Measurements from ENCODE around the gene GNAO1. TPM values are rescaled to one million over a fixed set of nuclear protein-coding genes. Genes with fewer than 3 reads are reported as not detected.

The GNAO1 gene
- total RNA-seq, 4 donors from 2014 or later, result 0.67 to 4.0 (median 2.2) TPM

DNA sequence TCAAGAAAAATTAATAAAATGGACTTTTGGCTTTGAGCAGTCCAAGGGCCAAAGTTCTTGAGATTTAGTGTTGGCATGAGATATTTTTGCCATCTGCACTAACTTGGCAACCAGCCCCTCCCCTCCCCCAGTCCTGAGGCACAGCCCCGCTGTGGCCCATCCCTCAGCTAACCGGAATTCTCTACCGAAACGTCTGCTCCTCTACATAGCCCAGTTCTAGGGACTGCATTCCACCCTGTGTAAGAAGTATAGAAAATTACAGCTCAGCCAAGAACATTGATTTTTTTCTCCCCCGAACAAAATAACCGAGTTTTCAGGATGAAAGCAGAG lies 136.6 kb downstream of the GNAO1 start:
- no peak for TF ChIP-seq POLR2A (IDR thresholded peaks at IDR 0.05)
- TF ChIP-seq, protein P1, sequence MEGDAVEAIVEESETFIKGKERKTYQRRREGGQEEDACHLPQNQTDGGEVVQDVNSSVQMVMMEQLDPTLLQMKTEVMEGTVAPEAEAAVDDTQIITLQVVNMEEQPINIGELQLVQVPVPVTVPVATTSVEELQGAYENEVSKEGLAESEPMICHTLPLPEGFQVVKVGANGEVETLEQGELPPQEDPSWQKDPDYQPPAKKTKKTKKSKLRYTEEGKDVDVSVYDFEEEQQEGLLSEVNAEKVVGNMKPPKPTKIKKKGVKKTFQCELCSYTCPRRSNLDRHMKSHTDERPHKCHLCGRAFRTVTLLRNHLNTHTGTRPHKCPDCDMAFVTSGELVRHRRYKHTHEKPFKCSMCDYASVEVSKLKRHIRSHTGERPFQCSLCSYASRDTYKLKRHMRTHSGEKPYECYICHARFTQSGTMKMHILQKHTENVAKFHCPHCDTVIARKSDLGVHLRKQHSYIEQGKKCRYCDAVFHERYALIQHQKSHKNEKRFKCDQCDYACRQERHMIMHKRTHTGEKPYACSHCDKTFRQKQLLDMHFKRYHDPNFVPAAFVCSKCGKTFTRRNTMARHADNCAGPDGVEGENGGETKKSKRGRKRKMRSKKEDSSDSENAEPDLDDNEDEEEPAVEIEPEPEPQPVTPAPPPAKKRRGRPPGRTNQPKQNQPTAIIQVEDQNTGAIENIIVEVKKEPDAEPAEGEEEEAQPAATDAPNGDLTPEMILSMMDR (IDR thresholded peaks at IDR 0.05), result no peak
- 75 to 76% methylated on average over 6 of the region's 6 CpGs for WGBS, 2 donors
- intact Hi-C loops (cut with DNase I; ENCODE audit: low total_unique reads), result no loop called here
- no peak for DNase-seq (ENCODE audit: low spot score in 2 of 2)
- no peak overlapping the region for H3K4me3 ChIP-seq (ENCODE audit: low read depth, poor library complexity, severe bottlenecking)

DNA sequence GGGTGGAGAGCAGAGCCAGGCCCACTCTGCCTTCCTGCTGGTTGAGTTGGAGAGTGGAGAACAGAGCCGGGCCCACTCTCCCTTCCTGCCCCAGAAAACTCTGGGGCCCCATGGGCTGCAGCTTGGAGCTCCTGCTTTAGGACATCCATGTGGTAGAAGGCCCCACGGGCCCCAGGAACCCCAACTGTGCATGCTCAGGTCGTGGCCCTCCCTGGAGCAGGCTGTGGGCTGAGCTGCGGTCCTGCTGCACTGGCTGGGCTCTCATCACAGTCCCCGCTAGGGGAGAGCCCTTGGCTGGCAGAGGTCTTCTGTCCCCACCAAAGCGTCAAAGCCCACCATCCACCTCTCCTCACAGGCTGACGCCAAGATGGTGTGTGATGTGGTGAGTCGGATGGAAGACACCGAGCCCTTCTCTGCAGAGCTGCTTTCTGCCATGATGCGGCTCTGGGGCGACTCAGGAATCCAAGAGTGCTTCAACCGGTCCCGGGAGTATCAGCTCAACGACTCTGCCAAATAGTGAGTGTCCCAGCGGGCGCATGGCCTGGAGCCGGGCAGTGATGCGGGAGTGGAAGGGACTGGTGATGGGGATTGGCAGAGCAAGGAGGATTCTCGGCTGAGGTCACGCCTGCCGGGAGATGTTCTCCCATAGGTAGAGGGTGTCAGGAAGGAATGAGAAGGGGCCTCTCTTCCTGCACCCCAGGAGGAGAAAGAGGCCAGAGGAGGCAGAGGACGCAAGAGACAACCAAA lies 137.2 kb downstream of the GNAO1 start:
- TF ChIP-seq, protein P1 (IDR thresholded peaks at IDR 0.05), result no peak
- TF ChIP-seq POLR2A (IDR thresholded peaks at IDR 0.05), result no peak
- no peak overlapping the region for H3K4me3 ChIP-seq (ENCODE audit: low read depth, poor library complexity, severe bottlenecking)
- WGBS, 2 donors, result 72 to 79% methylated on average over 20 to 22 of the region's 22 CpGs
- intact Hi-C loops (cut with DNase I; ENCODE audit: low total_unique reads), result no loop called here
- DNase-seq (ENCODE audit: low spot score in 2 of 2), result no peak

DNA sequence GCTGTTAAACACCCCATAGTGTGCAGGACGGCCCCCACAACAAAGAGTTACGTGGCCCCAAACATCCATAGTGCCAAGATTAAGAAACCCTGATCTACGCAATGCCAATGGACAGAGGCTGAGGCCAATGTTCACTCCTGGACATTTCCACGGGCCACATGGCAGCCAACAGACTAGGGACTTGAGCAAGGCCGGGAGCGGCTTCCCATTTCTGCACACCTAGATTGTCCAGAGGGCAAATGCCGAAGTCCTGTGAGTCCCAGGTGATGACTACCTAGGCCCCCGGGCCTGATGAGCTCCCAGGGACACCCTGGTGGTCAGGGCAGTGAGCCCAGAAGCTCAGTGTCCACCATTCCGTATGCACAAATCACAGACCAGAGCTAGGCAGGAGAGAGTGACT lies 138.6 kb downstream of the GNAO1 start:
- intact Hi-C loops (cut with DNase I; ENCODE audit: low total_unique reads), result no loop called here
- no peak overlapping the region for H3K4me3 ChIP-seq (ENCODE audit: low read depth, poor library complexity, severe bottlenecking)
- TF ChIP-seq, protein P1 (IDR thresholded peaks at IDR 0.05), result no peak
- no peak for TF ChIP-seq POLR2A (IDR thresholded peaks at IDR 0.05)
- 84 to 88% methylated on average over 8 to 9 of the region's 9 CpGs for WGBS, 2 donors
- no peak for DNase-seq (ENCODE audit: low spot score in 2 of 2)

DNA sequence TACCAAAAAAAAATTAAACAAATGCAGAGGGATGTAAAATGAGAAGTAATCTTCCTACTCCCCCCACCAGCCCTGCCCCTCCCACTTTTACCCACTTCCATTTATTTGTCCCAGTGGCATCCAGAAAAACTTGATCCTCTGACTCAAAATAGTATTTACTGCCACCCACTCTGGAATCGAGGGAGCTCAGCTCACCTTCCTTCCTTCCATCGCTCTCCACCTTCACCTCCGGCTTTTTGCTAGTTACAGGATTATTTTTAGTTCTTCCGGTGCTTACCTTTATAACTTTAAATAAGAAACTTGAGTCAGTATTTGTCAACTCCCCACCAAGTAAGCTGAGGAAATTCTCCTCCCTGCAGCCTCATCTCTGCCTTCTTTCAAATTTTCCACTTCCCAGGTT lies 139.2 kb downstream of the GNAO1 start:
- intact Hi-C loops (cut with DNase I; ENCODE audit: low total_unique reads), result no loop called here
- TF ChIP-seq POLR2A (IDR thresholded peaks at IDR 0.05), result no peak
- TF ChIP-seq, protein P1 (IDR thresholded peaks at IDR 0.05), result no peak
- H3K4me3 ChIP-seq (ENCODE audit: low read depth, poor library complexity, severe bottlenecking), result no peak overlapping the region
- no peak for DNase-seq (ENCODE audit: low spot score in 2 of 2)
- WGBS, 2 donors, result 47 to 55% methylated on average over 4 of the region's 4 CpGs

DNA sequence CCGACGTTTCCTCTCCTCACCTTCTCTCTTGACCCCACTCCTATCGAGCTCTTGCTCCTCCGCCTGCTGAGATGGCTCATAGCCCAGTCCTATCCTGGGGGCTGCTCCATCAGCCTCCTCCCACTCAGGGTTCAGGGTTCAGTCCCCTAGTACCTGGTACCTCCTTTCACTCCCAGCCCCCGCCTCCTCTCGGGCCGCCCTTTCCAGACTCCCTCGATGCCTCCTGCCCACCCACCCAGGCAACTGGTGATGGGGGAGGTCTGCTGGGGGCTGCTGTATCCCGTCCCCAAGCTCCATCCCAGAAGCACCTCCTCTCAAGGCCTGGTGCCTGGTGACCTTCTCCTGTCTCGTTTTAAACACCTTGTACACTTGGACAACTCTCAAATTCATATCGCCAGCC lies 140.1 kb downstream of the GNAO1 start:
- TF ChIP-seq, protein P1 (IDR thresholded peaks at IDR 0.05), result no peak
- TF ChIP-seq POLR2A (IDR thresholded peaks at IDR 0.05), result no peak
- H3K4me3 ChIP-seq (ENCODE audit: low read depth, poor library complexity, severe bottlenecking), result no peak overlapping the region
- DNase-seq (ENCODE audit: low spot score in 2 of 2), result no peak
- intact Hi-C loops (cut with DNase I; ENCODE audit: low total_unique reads), result no loop called here
- 78 to 85% methylated on average over 11 of the region's 11 CpGs for WGBS, 2 donors

DNA sequence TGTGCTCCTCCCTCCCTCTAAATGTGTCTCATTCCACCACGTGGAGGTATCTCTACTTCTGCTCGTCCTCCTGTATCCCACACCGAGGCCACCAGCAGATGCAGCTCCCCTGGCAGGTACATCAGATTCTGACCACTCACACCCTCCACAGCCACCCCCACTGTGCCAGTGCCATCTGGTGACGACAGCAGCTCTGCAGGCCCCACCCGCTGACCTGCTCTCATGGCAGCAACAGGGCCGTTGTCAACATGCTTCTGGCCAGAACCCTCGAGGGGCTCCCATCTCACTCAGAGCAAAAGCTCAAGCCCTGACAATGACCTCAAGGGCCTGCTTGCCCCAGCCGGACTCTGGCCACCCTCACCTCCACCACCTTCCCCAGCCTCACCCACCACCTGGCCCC lies 140.6 kb downstream of the GNAO1 start:
- TF ChIP-seq POLR2A (IDR thresholded peaks at IDR 0.05), result no peak
- TF ChIP-seq, protein P1 (IDR thresholded peaks at IDR 0.05), result no peak
- 71 to 78% methylated on average over 8 of the region's 8 CpGs for WGBS, 2 donors
- no peak overlapping the region for H3K4me3 ChIP-seq (ENCODE audit: low read depth, poor library complexity, severe bottlenecking)
- intact Hi-C loops (cut with DNase I; ENCODE audit: low total_unique reads), result no loop called here
- no peak for DNase-seq (ENCODE audit: low spot score in 2 of 2)
